Bronchial epithelial cell (primary cell): ENCODE results near the gene POLR3E. TPM values are rescaled to one million over a fixed set of nuclear protein-coding genes. Genes with fewer than 3 reads are reported as not detected.

ENCODE experiments used
- DNase-seq: peaks from one replicate; pipeline ENCODE4 v3.0.0-alpha.2; 2010; ENCODE audit warnings: low read depth
- FAIRE-seq: peaks from 2 replicates; lab custom pipeline; 2011; peaks lifted over from hg19 to GRCh38; lab: Jason Lieb, UNC
- H3K27me3 ChIP-seq: 2 replicates; pipeline ENCODE4 v1.5.1; 2011; ENCODE audit warnings: low read length; ENCODE audit not compliant: control insufficient read depth, insufficient read depth
- H3K36me3 ChIP-seq: 2 replicates; pipeline ENCODE4 v1.5.1; 2011; ENCODE audit warnings: low read length; ENCODE audit not compliant: control insufficient read depth, insufficient read depth
- H3K4me3 ChIP-seq: 2 replicates; pipeline ENCODE4 v1.5.1; 2011; ENCODE audit warnings: mild to moderate bottlenecking, low read depth, low read length, control low read depth
- CTCF ChIP-seq: IDR thresholded peaks from 2 replicates; pipeline ENCODE4 v1.5.1; 2011; ENCODE audit warnings: mild to moderate bottlenecking, moderate library complexity, low read length, control low read depth, inconsistent platforms; ENCODE audit not compliant: insufficient read depth, severe bottlenecking
- total RNA-seq: library from RNA; depleted of rRNA; stranded (reverse); fragments of >200 nt; gene quantifications from 2 replicates; pipeline ENCODE4 v1.2.1, GENCODE V29; 2014

POLR3E gene
- total RNA-seq, 1 donor from 2014 or later: 60.3 TPM

- Histone ChIP-seq H3K27me3 (no peaks in the 10 kb centered on the region), H3K4me3 (no peak overlapping the region), H3K36me3 (peaks cover 12% of the 10 kb centered on the region)
- FAIRE-seq (no peak), DNase-seq (no peak)
- TF ChIP-seq CTCF: no peak
These were observed 26.7 kb upstream of the POLR3E start for GRCh38 chr16:22270525-22270924.

GRCh38 chr16:22272870-22273650 is 24.1 kb upstream of the POLR3E start:
- FAIRE-seq: no peak

GRCh38 chr16:22274916-22275315 is 22.3 kb upstream of the POLR3E start:
- FAIRE-seq: no peak
- no peaks in the 10 kb centered on the region for H3K27me3 ChIP-seq
- no peak overlapping the region for H3K4me3 ChIP-seq
- no peak for DNase-seq
- H3K36me3 ChIP-seq: peaks cover 10% of the 10 kb centered on the region
- no peak for TF ChIP-seq CTCF

More at GRCh38 chr16:22272870-22273650, 24.1 kb upstream of the POLR3E start:
- no peak for TF ChIP-seq CTCF
- H3K4me3 ChIP-seq: no peak overlapping the region
- H3K27me3 ChIP-seq: no peaks in the 10 kb centered on the region
- DNase-seq: no peak
- peaks cover 5% of the 10 kb centered on the region for H3K36me3 ChIP-seq

- no peak for FAIRE-seq
These were observed 18.6 kb upstream of the POLR3E start for GRCh38 chr16:22278441-22279230.

GRCh38 chr16:22282254-22282892 is 14.8 kb upstream of the POLR3E start:
- Histone ChIP-seq H3K36me3 (peaks cover 9% of the 10 kb centered on the region), H3K4me3 (no peak overlapping the region), H3K27me3 (no peaks in the 10 kb centered on the region)
- FAIRE-seq (no peak), DNase-seq (no peak)
- TF ChIP-seq CTCF: no peak

More at GRCh38 chr16:22278441-22279230, 18.6 kb upstream of the POLR3E start:
- DNase-seq: no peak
- no peaks in the 10 kb centered on the region for H3K27me3 ChIP-seq
- no peak overlapping the region for H3K4me3 ChIP-seq
- no peak for TF ChIP-seq CTCF
- H3K36me3 ChIP-seq: peaks cover 13% of the 10 kb centered on the region
